AG10803 (cell line): ENCODE data around the gene KBTBD7.
A peak's percentile ranks its signal among the peaks of the same experiment; 100 is the strongest.

Experiments used
- DNase-seq: peaks from one replicate; pipeline ENCODE4 v3.0.0; 2010; ENCODE audit warnings: low read depth
- H3K4me3 ChIP-seq: 2 replicates; pipeline ENCODE4 v1.5.1; 2011; ENCODE audit warnings: mild to moderate bottlenecking, low read length, control low read depth
- TF ChIP-seq, protein P1 (sequence below): conservative IDR thresholded peaks from 2 replicates; pipeline ENCODE4 v1.5.1; 2011; ENCODE audit warnings: mild to moderate bottlenecking, low read length, control low read depth, inconsistent platforms

KBTBD7 gene, protein sequence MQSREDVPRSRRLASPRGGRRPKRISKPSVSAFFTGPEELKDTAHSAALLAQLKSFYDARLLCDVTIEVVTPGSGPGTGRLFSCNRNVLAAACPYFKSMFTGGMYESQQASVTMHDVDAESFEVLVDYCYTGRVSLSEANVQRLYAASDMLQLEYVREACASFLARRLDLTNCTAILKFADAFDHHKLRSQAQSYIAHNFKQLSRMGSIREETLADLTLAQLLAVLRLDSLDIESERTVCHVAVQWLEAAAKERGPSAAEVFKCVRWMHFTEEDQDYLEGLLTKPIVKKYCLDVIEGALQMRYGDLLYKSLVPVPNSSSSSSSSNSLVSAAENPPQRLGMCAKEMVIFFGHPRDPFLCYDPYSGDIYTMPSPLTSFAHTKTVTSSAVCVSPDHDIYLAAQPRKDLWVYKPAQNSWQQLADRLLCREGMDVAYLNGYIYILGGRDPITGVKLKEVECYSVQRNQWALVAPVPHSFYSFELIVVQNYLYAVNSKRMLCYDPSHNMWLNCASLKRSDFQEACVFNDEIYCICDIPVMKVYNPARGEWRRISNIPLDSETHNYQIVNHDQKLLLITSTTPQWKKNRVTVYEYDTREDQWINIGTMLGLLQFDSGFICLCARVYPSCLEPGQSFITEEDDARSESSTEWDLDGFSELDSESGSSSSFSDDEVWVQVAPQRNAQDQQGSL

DNA sequence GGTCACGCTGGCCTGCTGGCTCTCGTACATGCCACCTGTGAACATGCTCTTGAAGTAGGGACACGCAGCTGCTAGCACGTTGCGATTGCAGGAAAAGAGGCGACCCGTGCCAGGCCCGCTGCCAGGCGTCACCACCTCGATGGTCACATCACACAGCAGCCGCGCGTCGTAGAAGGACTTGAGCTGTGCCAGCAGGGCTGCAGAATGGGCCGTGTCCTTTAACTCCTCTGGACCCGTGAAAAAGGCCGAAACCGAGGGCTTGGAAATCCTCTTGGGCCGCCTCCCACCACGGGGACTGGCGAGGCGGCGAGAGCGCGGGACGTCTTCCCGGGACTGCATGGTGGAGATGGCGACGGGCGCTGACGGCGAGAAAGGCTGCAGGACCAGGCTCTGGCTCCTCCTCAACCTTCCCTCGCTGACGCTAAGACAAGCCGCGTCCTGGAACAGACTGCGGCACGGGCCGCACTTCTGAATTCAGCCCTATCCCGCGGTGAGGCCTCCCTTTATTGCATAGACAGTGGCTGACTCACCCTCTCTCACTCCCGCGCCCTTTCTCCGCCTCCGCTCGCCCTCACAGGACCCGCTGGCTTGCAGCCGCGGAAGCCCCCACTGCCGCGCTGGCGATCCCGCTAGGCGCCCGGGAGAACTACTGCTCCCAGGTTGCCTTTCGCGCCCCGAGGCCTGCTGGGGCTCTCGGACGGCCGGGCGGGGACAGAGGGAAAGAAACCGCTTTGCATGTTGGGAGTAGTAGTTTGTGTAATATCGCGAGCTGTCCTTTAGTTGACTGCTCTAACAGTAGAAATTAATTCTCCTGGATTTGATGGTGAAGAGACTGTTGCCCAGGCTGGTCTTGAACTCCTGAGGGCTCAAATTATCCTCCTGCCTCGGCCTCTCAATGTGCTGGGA is at the start of gene KBTBD7:
Gene KBTBD7 (minus strand): TSS at position 651 of the 906 bp plus-strand sequence. CDS start 312 bp downstream, at position 339.
- TF ChIP-seq, protein P1, sequence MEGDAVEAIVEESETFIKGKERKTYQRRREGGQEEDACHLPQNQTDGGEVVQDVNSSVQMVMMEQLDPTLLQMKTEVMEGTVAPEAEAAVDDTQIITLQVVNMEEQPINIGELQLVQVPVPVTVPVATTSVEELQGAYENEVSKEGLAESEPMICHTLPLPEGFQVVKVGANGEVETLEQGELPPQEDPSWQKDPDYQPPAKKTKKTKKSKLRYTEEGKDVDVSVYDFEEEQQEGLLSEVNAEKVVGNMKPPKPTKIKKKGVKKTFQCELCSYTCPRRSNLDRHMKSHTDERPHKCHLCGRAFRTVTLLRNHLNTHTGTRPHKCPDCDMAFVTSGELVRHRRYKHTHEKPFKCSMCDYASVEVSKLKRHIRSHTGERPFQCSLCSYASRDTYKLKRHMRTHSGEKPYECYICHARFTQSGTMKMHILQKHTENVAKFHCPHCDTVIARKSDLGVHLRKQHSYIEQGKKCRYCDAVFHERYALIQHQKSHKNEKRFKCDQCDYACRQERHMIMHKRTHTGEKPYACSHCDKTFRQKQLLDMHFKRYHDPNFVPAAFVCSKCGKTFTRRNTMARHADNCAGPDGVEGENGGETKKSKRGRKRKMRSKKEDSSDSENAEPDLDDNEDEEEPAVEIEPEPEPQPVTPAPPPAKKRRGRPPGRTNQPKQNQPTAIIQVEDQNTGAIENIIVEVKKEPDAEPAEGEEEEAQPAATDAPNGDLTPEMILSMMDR = no peak
- H3K4me3 ChIP-seq = peak within 1 kb of the TSS; percentile 71
- DNase-seq = peak; percentile 97

DNA sequence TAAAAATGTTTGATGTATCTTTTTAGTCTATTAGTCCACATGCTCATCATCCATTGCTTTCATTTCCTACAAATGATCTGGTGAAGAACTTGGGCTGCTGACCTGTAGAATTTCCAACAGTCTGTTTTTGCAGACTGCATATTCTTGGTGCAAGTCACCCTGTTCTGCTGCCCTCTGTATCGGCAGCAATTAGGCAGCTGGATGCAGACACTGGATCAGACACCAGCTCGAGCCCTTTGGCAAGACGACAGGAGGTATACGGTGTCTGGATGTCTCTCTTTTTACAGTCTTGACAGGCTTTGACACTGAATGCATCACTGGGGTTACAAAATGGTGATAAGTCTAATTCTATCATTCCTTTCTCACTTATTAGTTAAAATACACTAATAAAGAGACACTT is 47.3 kb upstream of the KBTBD7 start:
- no peak overlapping the region for H3K4me3 ChIP-seq
- DNase-seq = no peak
- TF ChIP-seq, protein P1 = no peak

DNA sequence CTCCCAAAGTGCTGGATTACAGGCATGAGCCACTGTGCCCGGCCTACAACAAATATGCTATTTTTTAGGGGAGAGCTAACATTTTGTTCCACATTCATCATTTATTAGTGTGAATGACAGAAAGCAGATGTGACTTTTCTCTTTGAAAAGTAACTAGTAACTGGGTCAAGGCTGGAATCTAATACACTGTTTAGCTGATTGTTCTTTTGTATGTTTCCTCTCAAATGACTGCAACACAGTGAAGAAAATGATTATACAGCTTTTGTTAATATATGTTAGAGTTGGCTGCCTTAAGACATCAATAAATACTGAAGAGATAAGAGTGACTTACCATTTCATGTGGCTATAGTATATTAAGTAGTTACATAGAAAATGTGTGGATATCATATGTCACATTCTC is 42.0 kb upstream of the KBTBD7 start:
- TF ChIP-seq, protein P1 = no peak
- no peak for DNase-seq
- no peak overlapping the region for H3K4me3 ChIP-seq

DNA sequence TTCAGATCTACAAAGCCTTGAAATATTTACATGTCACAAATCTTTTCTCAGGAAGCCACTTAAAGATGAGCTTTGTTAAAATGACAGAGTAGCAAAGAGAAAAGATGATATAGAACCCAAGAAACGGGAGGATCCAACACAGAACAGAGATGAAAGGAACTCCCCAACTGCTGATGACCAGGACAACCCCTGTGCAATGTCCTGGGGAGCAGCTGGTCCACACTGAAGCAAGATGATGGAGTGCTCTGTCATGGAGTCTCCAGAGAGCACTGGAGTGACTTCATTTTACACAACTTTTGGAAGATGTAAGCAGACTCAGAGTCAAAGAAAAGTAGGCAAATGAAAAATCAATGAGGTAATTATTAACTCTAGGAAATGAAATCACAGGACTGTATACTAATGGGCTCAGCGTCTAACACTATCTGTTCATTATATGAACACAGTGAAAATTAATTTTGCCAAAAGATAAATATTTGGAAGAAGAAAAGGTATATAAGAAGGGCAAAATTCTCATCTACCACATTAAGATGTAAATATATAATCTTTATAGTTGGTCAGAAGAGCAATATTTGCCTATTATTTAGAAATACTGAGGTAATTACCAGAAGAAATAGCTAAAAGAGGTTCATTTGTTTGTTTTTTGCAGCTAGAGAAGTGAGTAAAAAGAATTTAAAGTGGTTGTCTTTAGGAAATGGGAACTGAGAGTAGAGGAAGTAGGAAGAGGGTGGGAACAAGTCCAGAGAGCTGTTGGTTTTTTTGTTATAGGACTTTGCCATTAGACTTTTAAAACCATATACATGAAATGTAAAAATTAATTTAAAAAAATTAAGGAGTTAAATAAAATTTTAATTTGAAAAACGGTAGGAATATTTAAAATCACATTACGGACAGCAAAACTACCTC is 38.5 kb upstream of the KBTBD7 start:
- TF ChIP-seq, protein P1 = no peak
- DNase-seq = no peak
- H3K4me3 ChIP-seq = no peak overlapping the region

DNA sequence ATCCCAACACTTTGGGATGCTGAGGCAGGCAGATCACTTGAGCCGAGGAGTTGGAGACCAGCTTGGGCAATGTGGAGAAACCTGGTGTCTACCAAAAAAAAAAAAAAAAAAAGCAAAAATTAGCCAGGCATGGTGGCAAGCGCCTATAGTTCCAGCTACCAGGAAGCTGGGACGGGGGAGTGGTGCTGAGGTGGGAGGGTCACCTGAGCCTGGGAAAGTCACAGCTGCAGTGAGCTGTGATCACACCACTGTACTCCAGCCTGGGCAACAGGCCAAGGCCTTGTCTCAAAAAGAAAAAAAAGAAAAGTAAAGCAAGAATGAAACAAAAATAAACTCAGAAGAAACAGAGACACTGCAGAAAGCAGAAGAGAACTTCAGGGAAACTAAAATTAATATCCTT is 37.4 kb upstream of the KBTBD7 start:
- H3K4me3 ChIP-seq = no peak overlapping the region
- TF ChIP-seq, protein P1 = no peak
- no peak for DNase-seq

DNA sequence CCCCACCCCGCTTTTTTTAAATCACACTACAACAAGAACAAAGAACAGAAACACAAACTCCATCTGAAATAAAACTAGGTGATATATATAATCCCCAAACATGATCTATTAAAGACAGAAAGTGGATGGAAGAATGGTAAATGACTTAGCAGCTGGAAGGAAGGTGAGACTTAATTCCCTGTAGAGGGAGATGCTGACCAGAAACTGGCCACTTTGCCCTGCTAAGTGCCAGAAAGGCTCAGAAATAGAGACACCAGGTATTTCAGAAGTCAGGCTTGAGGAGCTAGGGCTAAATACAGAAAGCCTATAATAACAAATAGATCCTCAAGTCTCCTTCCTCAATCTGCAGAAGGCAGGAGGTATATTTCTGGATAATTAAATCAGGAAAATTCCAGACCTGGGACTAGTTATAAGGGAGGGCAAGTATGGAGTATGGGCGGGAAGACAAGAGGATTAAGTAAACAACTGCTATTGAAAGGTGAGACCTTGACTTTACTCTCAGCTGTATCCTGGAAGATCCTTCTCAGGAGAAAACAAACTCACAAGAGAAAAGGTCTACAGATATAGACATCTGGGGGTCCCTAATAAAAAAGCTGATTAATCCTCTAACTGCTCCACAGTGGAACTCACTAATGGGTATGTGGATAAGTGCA is 36.8 kb upstream of the KBTBD7 start:
- no peak for DNase-seq
- H3K4me3 ChIP-seq = no peak overlapping the region
- TF ChIP-seq, protein P1 = no peak
